Spleen (tissue), 7 donors: ENCODE data around the gene FBXO33.

Source experiments
- POLR2A ChIP-seq, 3 donors: fragments of 450-650 bp; IDR thresholded peaks; one replicate each; pipeline ENCODE4 v1.5.1; 2017; ENCODE audit warnings: antibody characterized with exemption in 3 of 3, mild to moderate bottlenecking in 1 of 3
- TF ChIP-seq, protein P1 (sequence below), 11 experiments: fragments of 200-600 bp in 7 of 11; fragments of 450-650 bp in 4 of 11; sonication (generic) in 4 of 11; IDR thresholded peaks in 8 of 11; conservative IDR thresholded peaks in 3 of 11; 1 replicate in 7 of 11; 2 replicates in 4 of 11; pipeline versions ENCODE4 v1.4.0 to v1.8.0; 2016 to 2021; ENCODE audit warnings: antibody characterized with exemption in 11 of 11, inconsistent platforms in 4 of 11, mild to moderate bottlenecking in 1 of 11
- donor health status: DM: no; HTN: no; CAD: no; lungs with moderate emphysema.
- donor health status: DM: no; HTN: no; CAD: no.
- donor health status: DM: no; HTN: no; CAD: no.

DNA sequence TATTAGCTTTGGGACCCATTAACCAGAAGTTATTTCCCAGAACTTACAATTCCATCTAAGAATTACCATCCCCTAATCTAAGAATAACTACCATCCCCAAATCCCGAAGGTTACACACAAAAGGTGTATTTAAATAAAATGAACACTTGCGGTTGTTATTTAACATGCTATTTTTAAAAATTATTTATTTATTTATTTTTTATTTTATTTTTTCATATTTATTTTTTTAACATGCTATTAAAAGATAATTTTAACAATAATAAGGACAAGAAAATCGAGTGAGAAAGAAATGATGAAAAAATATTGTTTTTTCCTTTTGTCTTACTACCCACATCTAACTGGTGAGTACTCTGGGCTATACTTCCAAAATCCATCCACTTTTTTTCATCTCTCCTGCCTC, 6.3 kb downstream of the FBXO33 start:
- TF ChIP-seq, protein P1, sequence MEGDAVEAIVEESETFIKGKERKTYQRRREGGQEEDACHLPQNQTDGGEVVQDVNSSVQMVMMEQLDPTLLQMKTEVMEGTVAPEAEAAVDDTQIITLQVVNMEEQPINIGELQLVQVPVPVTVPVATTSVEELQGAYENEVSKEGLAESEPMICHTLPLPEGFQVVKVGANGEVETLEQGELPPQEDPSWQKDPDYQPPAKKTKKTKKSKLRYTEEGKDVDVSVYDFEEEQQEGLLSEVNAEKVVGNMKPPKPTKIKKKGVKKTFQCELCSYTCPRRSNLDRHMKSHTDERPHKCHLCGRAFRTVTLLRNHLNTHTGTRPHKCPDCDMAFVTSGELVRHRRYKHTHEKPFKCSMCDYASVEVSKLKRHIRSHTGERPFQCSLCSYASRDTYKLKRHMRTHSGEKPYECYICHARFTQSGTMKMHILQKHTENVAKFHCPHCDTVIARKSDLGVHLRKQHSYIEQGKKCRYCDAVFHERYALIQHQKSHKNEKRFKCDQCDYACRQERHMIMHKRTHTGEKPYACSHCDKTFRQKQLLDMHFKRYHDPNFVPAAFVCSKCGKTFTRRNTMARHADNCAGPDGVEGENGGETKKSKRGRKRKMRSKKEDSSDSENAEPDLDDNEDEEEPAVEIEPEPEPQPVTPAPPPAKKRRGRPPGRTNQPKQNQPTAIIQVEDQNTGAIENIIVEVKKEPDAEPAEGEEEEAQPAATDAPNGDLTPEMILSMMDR (IDR thresholded peaks at IDR 0.05 in 8 of 11, conservative IDR thresholded peaks at IDR 0.05 in 3 of 11) = no peak
- no peak for TF ChIP-seq POLR2A (IDR thresholded peaks at IDR 0.05)
